WTC11 (cell line): ENCODE measurements around the gene MRPS10. TPM values are rescaled to one million over a fixed set of nuclear protein-coding genes. Genes with fewer than 3 reads are reported as not detected.

Experiments
- ATAC-seq: fragments of 200-7000 bp; cut with Tn5 transposase; 2 replicates; pipeline ENCODE4 v1.10.0; 2021; ENCODE audit warnings: mild to moderate bottlenecking, moderate library complexity
- CTCF ChIA-PET: fragments of 300-600 bp; sonication (Branson Sonifier 250); formaldehyde crosslinking; loops from one replicate; lab custom pipeline; 2021; ENCODE audit warnings: antibody characterized with exemption; lab: Charles Lee
- POLR2A ChIA-PET: fragments of 350-600 bp; sonication (Branson Sonifier 250); formaldehyde crosslinking; loops from one replicate; lab custom pipeline; 2021; ENCODE audit warnings: antibody characterized with exemption; lab: Charles Lee
- DNase-seq: peaks from one replicate; pipeline ENCODE4 v3.0.0; 2021; ENCODE audit warnings: low spot score
- H3K27ac Mint-ChIP-seq: 2 replicates; pipeline ENCODE4 v1.8.0; 2021; ENCODE audit warnings: mixed read lengths
- H3K27me3 Mint-ChIP-seq: 2 replicates; pipeline ENCODE4 v1.8.0; 2021; ENCODE audit warnings: low read depth, mild to moderate bottlenecking, moderate library complexity, mixed read lengths
- H3K36me3 Mint-ChIP-seq: 2 replicates; pipeline ENCODE4 v1.8.0; 2021; ENCODE audit warnings: mixed read lengths
- H3K4me1 Mint-ChIP-seq: 2 replicates; pipeline ENCODE4 v1.8.0; 2022; ENCODE audit warnings: mixed read lengths
- H3K4me3 Mint-ChIP-seq: 2 replicates; pipeline ENCODE4 v1.8.0; 2021; ENCODE audit warnings: mild to moderate bottlenecking, moderate library complexity, mixed read lengths
- H3K9me3 Mint-ChIP-seq: 2 replicates; pipeline ENCODE4 v1.8.0; 2021; ENCODE audit warnings: mixed read lengths
- ATF1 ChIP-seq: sonication (generic); formaldehyde crosslinking; IDR thresholded peaks from 2 replicates; pipeline ENCODE4 v1.8.1; 2023; ENCODE audit warnings: mild to moderate bottlenecking, moderate library complexity, missing genetic modification reagents
- ERG ChIP-seq: fragments of 250-450 bp; sonication (Bioruptor Pico); IDR thresholded peaks from 2 replicates; pipeline ENCODE4 v1.8.0; 2021; ENCODE audit warnings: mild to moderate bottlenecking
- GABPB1 ChIP-seq: sonication (generic); formaldehyde crosslinking; IDR thresholded peaks from 2 replicates; pipeline ENCODE4 v1.8.1; 2023; ENCODE audit warnings: mild to moderate bottlenecking, missing genetic modification reagents
- GTF2I ChIP-seq: fragments of 250-450 bp; sonication (Bioruptor Pico); conservative IDR thresholded peaks from 2 replicates; pipeline ENCODE4 v1.4.0; 2021; ENCODE audit warnings: mild to moderate bottlenecking
- IRF2 ChIP-seq: sonication (generic); formaldehyde crosslinking; IDR thresholded peaks from 2 replicates; pipeline ENCODE4 v1.8.0; 2022; ENCODE audit warnings: low read depth, missing genetic modification reagents, borderline replicate concordance
- NFYB ChIP-seq: sonication (generic); formaldehyde crosslinking; conservative IDR thresholded peaks from 2 replicates; pipeline ENCODE4 v1.8.0; 2022; ENCODE audit warnings: low read depth, missing genetic modification reagents
- NR1H2 ChIP-seq: sonication (generic); formaldehyde crosslinking; IDR thresholded peaks from 2 replicates; pipeline ENCODE4 v1.9.0; 2021; ENCODE audit warnings: mild to moderate bottlenecking, moderate library complexity, missing genetic modification reagents
- OVOL2 ChIP-seq: fragments of 250-450 bp; sonication (Bioruptor Pico); IDR thresholded peaks from 2 replicates; pipeline ENCODE4 v1.9.0; 2021; ENCODE audit warnings: mild to moderate bottlenecking, borderline replicate concordance
- PRDM15 ChIP-seq: sonication (generic); formaldehyde crosslinking; IDR thresholded peaks from 2 replicates; pipeline ENCODE4 v1.8.0; 2022; ENCODE audit warnings: missing genetic modification reagents
- ZNF219 ChIP-seq: sonication (generic); formaldehyde crosslinking; IDR thresholded peaks from 2 replicates; pipeline ENCODE4 v1.8.0; 2023; ENCODE audit warnings: missing genetic modification reagents, mild to moderate bottlenecking, borderline replicate concordance
- ZNF263 ChIP-seq: sonication (generic); formaldehyde crosslinking; IDR thresholded peaks from 2 replicates; pipeline ENCODE4 v1.8.1; 2022; ENCODE audit warnings: low read depth, mild to moderate bottlenecking, moderate library complexity, missing genetic modification reagents
- ZNF396 ChIP-seq: fragments of 250-450 bp; sonication (Bioruptor Pico); IDR thresholded peaks from 2 replicates; pipeline ENCODE4 v1.8.0; 2021; ENCODE audit warnings: mild to moderate bottlenecking, moderate library complexity, borderline replicate concordance
- ZNF532 ChIP-seq: fragments of 250-450 bp; sonication (Bioruptor Pico); IDR thresholded peaks from 2 replicates; pipeline ENCODE4 v1.9.0; 2021; ENCODE audit warnings: mild to moderate bottlenecking, borderline replicate concordance
- ZNF671 ChIP-seq: fragments of 250-450 bp; sonication (Bioruptor Pico); IDR thresholded peaks from 2 replicates; pipeline ENCODE4 v1.8.0; 2021; ENCODE audit warnings: mild to moderate bottlenecking
- total RNA-seq: library from RNA; stranded (reverse); gene quantifications from 3 replicates; pipeline ENCODE4 v1.2.3, GENCODE V29; 2021
- TF ChIP-seq, protein P1 (sequence below): sonication (generic); formaldehyde crosslinking; IDR thresholded peaks from 2 replicates; pipeline ENCODE4 v1.8.1; 2023; ENCODE audit warnings: mild to moderate bottlenecking, missing genetic modification reagents

The MRPS10 gene
- total RNA-seq, 1 experiment from 2014 or later: 31.3 TPM

DNA sequence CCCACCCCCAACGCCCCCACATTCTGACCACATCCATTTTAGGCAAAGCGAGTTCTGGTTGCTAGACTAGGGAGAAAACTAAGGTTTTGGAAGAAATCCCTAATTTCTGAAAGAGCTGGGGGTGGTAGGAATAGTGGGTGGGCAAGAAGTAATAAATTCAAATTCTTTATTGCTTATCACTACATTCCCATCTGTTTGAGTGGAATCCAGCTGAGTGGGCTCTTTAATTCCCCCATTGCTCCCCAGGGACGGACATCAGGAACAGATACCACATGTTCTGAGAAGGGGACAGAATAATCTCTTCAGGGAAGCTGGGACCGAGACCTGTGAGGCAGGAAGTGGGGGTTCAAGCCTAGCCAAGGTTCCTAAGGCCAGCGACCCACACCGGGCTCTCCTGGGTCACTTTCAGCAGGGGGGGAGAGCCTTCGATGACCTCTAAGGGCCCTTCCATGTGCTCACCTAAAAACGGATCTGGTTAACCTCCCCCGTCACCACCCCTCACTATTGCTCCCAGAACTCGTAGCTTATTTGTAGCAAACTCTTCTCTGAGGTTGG is 42.3 kb upstream of the MRPS10 start:
- H3K36me3 Mint-ChIP-seq: peaks cover 23% of the 10 kb centered on the region
- no peak overlapping the region for H3K4me3 Mint-ChIP-seq
- POLR2A ChIA-PET: interaction anchor here (0.7 to 1.1 kb wide), 3 partner anchors 66 to 191 kb away, joined by 3 read pairs; no protein-coding TSS in a partner anchor
- H3K4me1 Mint-ChIP-seq: peaks cover 43% of the 10 kb centered on the region
- CTCF ChIA-PET: interaction anchor here (0.6 to 7.9 kb wide), 29 partner anchors 9 to 304 kb away, joined by 3 to 132 read pairs (median 5); partner anchors contain the start of gene UBR2
- H3K27me3 Mint-ChIP-seq: no peaks in the 10 kb centered on the region
- ATAC-seq (no peak), DNase-seq (no peak)
- no peaks in the 10 kb centered on the region for H3K9me3 Mint-ChIP-seq
- no peak overlapping the region for H3K27ac Mint-ChIP-seq
- no peak for TF ChIP-seq ZNF219 (CRISPR knock-in tag)
- no peak for TF ChIP-seq IRF2
- no peak for TF ChIP-seq NFYB

- TF ChIP-seq PRDM15: no peak
- no peak for TF ChIP-seq ZNF396
- TF ChIP-seq ZNF532: no peak
- TF ChIP-seq ZNF671: no peak
- TF ChIP-seq ATF1 (CRISPR knock-in tag): no peak
- no peak for TF ChIP-seq GABPB1 (CRISPR knock-in tag)
- no peak for TF ChIP-seq ZNF263 (CRISPR knock-in tag)
- no peak for TF ChIP-seq GTF2I (CRISPR knock-in tag)
- no peak for TF ChIP-seq NR1H2
- TF ChIP-seq, protein P1, sequence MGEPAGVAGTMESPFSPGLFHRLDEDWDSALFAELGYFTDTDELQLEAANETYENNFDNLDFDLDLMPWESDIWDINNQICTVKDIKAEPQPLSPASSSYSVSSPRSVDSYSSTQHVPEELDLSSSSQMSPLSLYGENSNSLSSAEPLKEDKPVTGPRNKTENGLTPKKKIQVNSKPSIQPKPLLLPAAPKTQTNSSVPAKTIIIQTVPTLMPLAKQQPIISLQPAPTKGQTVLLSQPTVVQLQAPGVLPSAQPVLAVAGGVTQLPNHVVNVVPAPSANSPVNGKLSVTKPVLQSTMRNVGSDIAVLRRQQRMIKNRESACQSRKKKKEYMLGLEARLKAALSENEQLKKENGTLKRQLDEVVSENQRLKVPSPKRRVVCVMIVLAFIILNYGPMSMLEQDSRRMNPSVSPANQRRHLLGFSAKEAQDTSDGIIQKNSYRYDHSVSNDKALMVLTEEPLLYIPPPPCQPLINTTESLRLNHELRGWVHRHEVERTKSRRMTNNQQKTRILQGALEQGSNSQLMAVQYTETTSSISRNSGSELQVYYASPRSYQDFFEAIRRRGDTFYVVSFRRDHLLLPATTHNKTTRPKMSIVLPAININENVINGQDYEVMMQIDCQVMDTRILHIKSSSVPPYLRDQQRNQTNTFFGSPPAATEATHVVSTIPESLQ: no peak
- TF ChIP-seq ERG (CRISPR knock-in tag): no peak
- no peak for TF ChIP-seq OVOL2 (CRISPR knock-in tag)
- TF ChIP-seq, all 79 proteins: peak for 0
- H3K27me3 Mint-ChIP-seq: no peaks in the 10 kb centered on the region
- no peak overlapping the region for H3K27ac Mint-ChIP-seq
- ChIA-PET POLR2A (no interaction called here), CTCF (interaction anchor here (1.4 to 7.9 kb wide), 3 partner anchors 16 to 304 kb away, joined by 4 to 132 read pairs (median 10); partner anchors contain the start of gene UBR2)
- DNase-seq (no peak), ATAC-seq (no peak)
- H3K4me1 Mint-ChIP-seq: peaks cover 43% of the 10 kb centered on the region
- no peaks in the 10 kb centered on the region for H3K9me3 Mint-ChIP-seq
- peaks cover 29% of the 10 kb centered on the region for H3K36me3 Mint-ChIP-seq
- H3K4me3 Mint-ChIP-seq: no peak overlapping the region
Measured at GRCh38 chr6:42259286-42259685, 41.6 kb upstream of the MRPS10 start.
